ENCODE data around the gene AFF3. TPM values are rescaled to one million over a fixed set of nuclear protein-coding genes. Genes with fewer than 3 reads are reported as not detected.

Gene AFF3
- polyA plus RNA-seq, 1 donor (not counting 4 experiments of a cell fraction or from before 2014, with no cell fraction given) = not detected

GRCh38 chr2:99722476-99722875 lies 419.9 kb downstream of the AFF3 start:
- no peak overlapping the region for H3K4me2 ChIP-seq (ENCODE audit: control insufficient read depth, extremely low read depth, insufficient read depth, low read depth, low read length)
- H3K9me3 ChIP-seq (ENCODE audit: control insufficient read depth, low read depth, low read length) = no peaks in the 10 kb centered on the region
- H3K27ac ChIP-seq (ENCODE audit: control insufficient read depth, insufficient read depth, low read length) = no peak overlapping the region
- no peaks in the 10 kb centered on the region for H3K79me2 ChIP-seq (ENCODE audit: control insufficient read depth, insufficient read depth, low read length)
- no peaks in the 10 kb centered on the region for H4K20me1 ChIP-seq (ENCODE audit: control insufficient read depth, extremely low read depth, insufficient read depth, low read length)
- no peaks in the 10 kb centered on the region for H3K4me1 ChIP-seq (ENCODE audit: control insufficient read depth, extremely low read depth, insufficient read depth, low read length)
- dilution Hi-C loops (cut with MboI; ENCODE audit: extremely low pct_ligation_motif_present, low sequenced_read_pairs) = no loop called here
- FAIRE-seq = no peak
- H3K36me3 ChIP-seq (ENCODE audit: control insufficient read depth in 2 of 2, extremely low read depth in 1 of 2, insufficient read depth in 2 of 2, low read length in 2 of 2) = no peaks in the 10 kb centered on the region
- no peaks in the 10 kb centered on the region for H3K9me1 ChIP-seq (ENCODE audit: control insufficient read depth, extremely low read depth, insufficient read depth, low read length)
- DNase-seq (ENCODE audit: low read depth, low spot score) = no peak
- no peak overlapping the region for H3K4me3 ChIP-seq (ENCODE audit: control insufficient read depth in 2 of 3, extremely low read depth in 1 of 3, insufficient read depth in 2 of 3, low read depth in 1 of 3, low read length in 3 of 3)
- no peak for TF ChIP-seq EZH2 (IDR thresholded peaks at IDR 0.05; ENCODE audit: low read length)
- TF ChIP-seq CTCF (optimal IDR thresholded peaks at IDR 0.05 in 1 of 3, IDR thresholded peaks at IDR 0.05 in 1 of 3, conservative IDR thresholded peaks at IDR 0.05 in 1 of 3; ENCODE audit: extremely low read depth in 1 of 3, insufficient read depth in 2 of 3, low read length in 3 of 3) = no peak
- no peak overlapping the region for H3K9ac ChIP-seq (ENCODE audit: control insufficient read depth, extremely low read depth, insufficient read depth, low read length)
- H2AFZ ChIP-seq (ENCODE audit: control insufficient read depth, low read length) = no peak overlapping the region
- H3K27me3 ChIP-seq (ENCODE audit: control insufficient read depth, extremely low read depth, insufficient read depth, low read length) = no peaks in the 10 kb centered on the region

GRCh38 chr2:99719102-99719501 lies 423.3 kb downstream of the AFF3 start:
- DNase-seq (ENCODE audit: low read depth, low spot score) (no peak), FAIRE-seq (no peak)
- Histone ChIP-seq H3K36me3 (ENCODE audit: control insufficient read depth in 2 of 2, extremely low read depth in 1 of 2, insufficient read depth in 2 of 2, low read length in 2 of 2) (no peaks in the 10 kb centered on the region), H3K4me1 (ENCODE audit: control insufficient read depth, extremely low read depth, insufficient read depth, low read length) (no peaks in the 10 kb centered on the region), H3K4me2 (ENCODE audit: control insufficient read depth, extremely low read depth, insufficient read depth, low read depth, low read length) (no peak overlapping the region), H3K79me2 (ENCODE audit: control insufficient read depth, insufficient read depth, low read length) (no peaks in the 10 kb centered on the region), H2AFZ (ENCODE audit: control insufficient read depth, low read length) (no peak overlapping the region), H3K9me1 (ENCODE audit: control insufficient read depth, extremely low read depth, insufficient read depth, low read length) (no peaks in the 10 kb centered on the region), H3K4me3 (ENCODE audit: control insufficient read depth in 2 of 3, extremely low read depth in 1 of 3, insufficient read depth in 2 of 3, low read depth in 1 of 3, low read length in 3 of 3) (no peak overlapping the region), H4K20me1 (ENCODE audit: control insufficient read depth, extremely low read depth, insufficient read depth, low read length) (no peaks in the 10 kb centered on the region), H3K9ac (ENCODE audit: control insufficient read depth, extremely low read depth, insufficient read depth, low read length) (no peak overlapping the region), H3K9me3 (ENCODE audit: control insufficient read depth, low read depth, low read length) (no peaks in the 10 kb centered on the region), H3K27me3 (ENCODE audit: control insufficient read depth, extremely low read depth, insufficient read depth, low read length) (no peaks in the 10 kb centered on the region), H3K27ac (ENCODE audit: control insufficient read depth, insufficient read depth, low read length) (no peak overlapping the region)
- TF ChIP-seq EZH2 (IDR thresholded peaks at IDR 0.05; ENCODE audit: low read length) = no peak
- TF ChIP-seq CTCF (optimal IDR thresholded peaks at IDR 0.05 in 1 of 3, IDR thresholded peaks at IDR 0.05 in 1 of 3, conservative IDR thresholded peaks at IDR 0.05 in 1 of 3; ENCODE audit: extremely low read depth in 1 of 3, insufficient read depth in 2 of 3, low read length in 3 of 3) = no peak
- dilution Hi-C loops (cut with MboI; ENCODE audit: extremely low pct_ligation_motif_present, low sequenced_read_pairs) = no loop called here

Measured in keratinocyte (primary cell).